GF-D8 (cell line): ENCODE measurements around the gene CSNK1E.

ENCODE experiments used
- DNase-seq: peaks from one replicate; lab custom pipeline; 2025; lab: John Stamatoyannopoulos, UW

The CSNK1E gene

GRCh38 chr22:38305471-38306448 lies 11.5 kb downstream of the CSNK1E start:
- no peak for DNase-seq

- DNase-seq = no peak
Observed at GRCh38 chr22:38304526-38304925, 12.7 kb downstream of the CSNK1E start.

GRCh38 chr22:38303974-38304373 lies 13.3 kb downstream of the CSNK1E start:
- DNase-seq = no peak

- DNase-seq = no peak
Observed at GRCh38 chr22:38302906-38303305, 14.3 kb downstream of the CSNK1E start.

- no peak for DNase-seq
Observed at GRCh38 chr22:38300946-38301345, 16.3 kb downstream of the CSNK1E start.

- no peak for DNase-seq
Observed at GRCh38 chr22:38300197-38300945, 16.9 kb downstream of the CSNK1E start.

GRCh38 chr22:38299770-38300102 lies 17.5 kb downstream of the CSNK1E start:
- DNase-seq = no peak

- DNase-seq = no peak
Observed at GRCh38 chr22:38298312-38299005, 18.8 kb downstream of the CSNK1E start.

GRCh38 chr22:38296372-38296771 lies 20.9 kb downstream of the CSNK1E start:
- DNase-seq = no peak

- DNase-seq = no peak
Observed at GRCh38 chr22:38295863-38296262, 21.4 kb downstream of the CSNK1E start.

- no peak for DNase-seq
Observed at GRCh38 chr22:38295339-38295738, 21.9 kb downstream of the CSNK1E start.

GRCh38 chr22:38294193-38294592 lies 23.0 kb downstream of the CSNK1E start:
- no peak for DNase-seq

- DNase-seq = no peak
Observed at GRCh38 chr22:38292694-38293093, 24.5 kb downstream of the CSNK1E start.

- no peak for DNase-seq
Observed at GRCh38 chr22:38291201-38291777, 25.9 kb downstream of the CSNK1E start.

GRCh38 chr22:38290347-38290746 lies 26.9 kb downstream of the CSNK1E start:
- DNase-seq = no peak

- no peak for DNase-seq
Observed at GRCh38 chr22:38289583-38290082, 27.6 kb downstream of the CSNK1E start.

GRCh38 chr22:38286915-38287669 lies 30.1 kb downstream of the CSNK1E start:
- DNase-seq = no peak

GRCh38 chr22:38285018-38285417 lies 32.2 kb downstream of the CSNK1E start:
- no peak for DNase-seq

- DNase-seq = no peak
Observed at GRCh38 chr22:38284042-38284402, 33.2 kb downstream of the CSNK1E start.

GRCh38 chr22:38282397-38282796 lies 34.8 kb downstream of the CSNK1E start:
- DNase-seq = no peak

- DNase-seq = no peak
Observed at GRCh38 chr22:38276166-38276565, 41.1 kb downstream of the CSNK1E start.
